GM18517 (cell line): ENCODE data around the gene FXYD1.
"Not testable (repeated sequence)": the region's sequence is repeated elsewhere in the genome, so short reads cannot be mapped to it uniquely, and the experiment has no call there.

ENCODE experiments used
- ATAC-seq: cut with Tn5 transposase; IDR thresholded peaks from one replicate; pipeline ENCODE4 v1.9.1; 2021; ENCODE audit warnings: mild to moderate bottlenecking, moderate library complexity; ENCODE audit not compliant: unreplicated experiment

Gene FXYD1

DNA sequence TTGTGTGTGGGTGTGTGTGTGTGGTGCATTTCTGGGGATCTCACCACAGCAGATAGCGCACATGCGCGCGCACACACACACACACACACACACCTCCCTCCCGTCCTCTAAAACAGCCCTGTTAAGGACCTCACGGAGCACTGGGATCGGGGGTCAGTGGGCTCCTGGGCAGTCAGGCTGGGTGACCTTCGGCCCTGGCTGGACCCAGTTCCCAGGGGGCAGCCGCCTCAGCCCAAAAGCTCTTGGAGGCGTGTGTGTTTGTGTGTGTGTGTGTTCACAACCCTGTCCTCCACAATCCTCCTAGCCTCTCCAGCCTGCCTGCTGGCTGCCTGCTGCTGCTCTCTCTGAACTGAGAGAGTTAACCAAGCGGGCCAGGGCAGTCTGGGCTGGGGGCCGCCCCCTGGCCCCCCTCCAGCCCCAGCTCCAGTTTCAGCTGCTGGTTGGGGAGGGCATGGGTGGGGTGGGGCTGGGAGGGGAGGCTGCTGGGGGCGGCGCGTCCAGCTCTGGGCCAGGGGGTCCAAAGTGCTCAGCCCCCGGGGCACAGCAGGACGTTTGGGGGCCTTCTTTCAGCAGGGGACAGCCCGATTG, at the start of gene FXYD1:
Gene FXYD1, plus strand, starts transcription at position 520 of the 588 bp plus-strand sequence. CDS start 1,256 bp downstream, outside the sequence.
- no peak for ATAC-seq

- ATAC-seq = no peak
These were observed 49.1 kb upstream of the FXYD1 start for GRCh38 chr19:35089554-35089953.

DNA sequence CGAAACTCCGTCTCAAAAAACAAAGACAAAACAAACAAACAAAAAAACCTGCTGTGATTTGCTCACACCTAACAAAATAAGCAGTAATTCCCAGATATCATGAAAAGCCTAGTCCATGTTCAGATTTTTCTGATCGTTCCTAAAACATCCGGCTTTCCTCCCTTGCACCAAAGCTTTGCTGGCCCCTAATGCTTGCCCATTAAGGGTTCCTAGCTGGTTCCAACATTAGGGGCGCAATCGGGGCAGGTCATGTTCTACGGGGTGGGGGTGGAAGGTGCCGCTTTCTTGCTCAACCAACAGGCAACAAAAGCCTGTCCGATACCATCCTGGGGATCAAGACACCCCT, 48.5 kb upstream of the FXYD1 start:
- no peak for ATAC-seq

GRCh38 chr19:35090506-35091214, 48.0 kb upstream of the FXYD1 start:
- no peak for ATAC-seq

GRCh38 chr19:35093430-35093829, 45.2 kb upstream of the FXYD1 start:
- ATAC-seq = no peak

GRCh38 chr19:35093941-35094647, 44.5 kb upstream of the FXYD1 start:
- no peak for ATAC-seq

DNA sequence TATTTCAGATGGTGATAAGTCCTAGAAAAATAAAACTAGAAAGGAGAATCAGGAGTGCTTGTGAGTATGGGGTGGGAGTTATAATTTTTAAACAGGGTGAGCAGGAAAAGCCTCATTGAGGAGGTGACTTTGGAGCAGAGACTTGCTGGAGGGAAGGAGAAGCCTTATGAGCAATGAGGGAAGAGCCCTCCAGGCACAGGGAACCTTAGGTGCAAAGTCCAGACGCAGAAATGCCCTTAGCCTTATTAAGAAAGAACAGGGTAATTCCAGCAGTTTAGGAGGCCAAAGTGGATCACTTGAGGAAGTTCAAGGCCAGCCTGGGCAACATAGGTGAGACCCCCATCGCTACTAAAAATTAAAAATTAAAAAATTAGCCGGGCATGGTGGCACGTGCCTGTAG, 44.0 kb upstream of the FXYD1 start:
- ATAC-seq = no peak

DNA sequence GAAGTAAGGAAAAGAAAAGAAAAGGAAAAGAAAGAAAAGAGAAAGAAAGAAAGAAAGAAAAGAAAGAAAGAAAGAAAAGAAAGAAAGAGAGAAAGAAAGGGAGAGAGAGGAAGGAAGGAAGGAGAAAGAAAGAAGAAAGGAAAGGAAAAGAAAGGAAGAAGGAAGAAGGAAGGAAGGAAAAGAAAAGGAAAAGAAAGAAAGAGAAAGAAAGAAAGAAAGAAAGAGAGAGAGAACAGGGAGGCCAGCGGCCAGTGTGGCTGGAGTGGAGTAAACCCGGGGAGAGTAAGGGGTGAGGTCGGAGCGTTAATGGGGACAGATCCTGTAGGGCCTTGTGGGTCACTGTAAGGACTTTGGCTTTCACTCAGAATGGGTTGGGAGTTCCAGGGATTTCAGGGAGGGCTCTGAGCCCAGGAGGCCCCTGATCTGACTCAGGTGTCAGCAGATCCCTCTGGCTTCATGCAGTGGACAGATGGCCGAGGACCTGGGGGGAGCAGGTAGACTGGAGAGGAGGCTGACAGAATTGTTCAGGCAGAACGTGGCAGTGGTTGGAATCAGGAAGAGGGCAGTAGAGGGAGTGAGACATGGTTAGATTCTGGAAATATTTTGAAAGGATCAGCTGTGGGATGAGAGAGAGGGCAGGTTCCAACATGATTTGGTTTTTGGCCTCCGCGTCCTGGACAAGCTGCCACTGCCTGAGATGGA, 42.8 kb upstream of the FXYD1 start:
- ATAC-seq = no peak

DNA sequence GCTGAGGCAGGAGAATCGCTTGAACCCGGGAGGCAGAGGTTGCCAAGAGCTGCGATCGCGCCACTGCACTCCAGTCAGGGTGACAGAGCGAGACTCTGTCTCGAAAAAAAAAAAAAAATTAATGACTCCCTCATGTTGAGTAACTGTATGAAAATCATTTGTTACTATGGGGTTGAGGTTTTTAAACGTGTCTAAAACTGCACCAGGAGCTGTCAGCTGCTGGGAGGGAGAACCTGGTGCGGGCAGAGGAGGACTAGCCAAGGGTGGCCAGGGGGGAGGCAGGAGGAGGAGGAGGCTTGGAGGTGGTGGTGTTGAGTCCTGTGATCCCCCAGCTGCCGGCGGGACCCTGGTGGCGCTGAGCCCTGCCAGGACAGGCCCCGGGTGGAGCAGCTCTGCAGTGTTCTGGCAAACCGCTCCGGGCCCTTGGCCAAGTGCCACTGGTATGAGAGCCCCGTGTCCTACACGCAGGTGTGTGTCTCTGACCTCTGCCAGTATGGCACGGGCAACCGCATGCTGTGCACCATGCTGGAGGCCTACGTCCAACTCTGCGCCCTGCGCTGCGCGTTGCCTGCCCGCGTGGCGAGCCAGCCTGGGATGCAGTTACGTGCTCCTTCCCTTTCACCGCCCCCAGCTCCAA, 40.1 kb upstream of the FXYD1 start:
- no peak for ATAC-seq

DNA sequence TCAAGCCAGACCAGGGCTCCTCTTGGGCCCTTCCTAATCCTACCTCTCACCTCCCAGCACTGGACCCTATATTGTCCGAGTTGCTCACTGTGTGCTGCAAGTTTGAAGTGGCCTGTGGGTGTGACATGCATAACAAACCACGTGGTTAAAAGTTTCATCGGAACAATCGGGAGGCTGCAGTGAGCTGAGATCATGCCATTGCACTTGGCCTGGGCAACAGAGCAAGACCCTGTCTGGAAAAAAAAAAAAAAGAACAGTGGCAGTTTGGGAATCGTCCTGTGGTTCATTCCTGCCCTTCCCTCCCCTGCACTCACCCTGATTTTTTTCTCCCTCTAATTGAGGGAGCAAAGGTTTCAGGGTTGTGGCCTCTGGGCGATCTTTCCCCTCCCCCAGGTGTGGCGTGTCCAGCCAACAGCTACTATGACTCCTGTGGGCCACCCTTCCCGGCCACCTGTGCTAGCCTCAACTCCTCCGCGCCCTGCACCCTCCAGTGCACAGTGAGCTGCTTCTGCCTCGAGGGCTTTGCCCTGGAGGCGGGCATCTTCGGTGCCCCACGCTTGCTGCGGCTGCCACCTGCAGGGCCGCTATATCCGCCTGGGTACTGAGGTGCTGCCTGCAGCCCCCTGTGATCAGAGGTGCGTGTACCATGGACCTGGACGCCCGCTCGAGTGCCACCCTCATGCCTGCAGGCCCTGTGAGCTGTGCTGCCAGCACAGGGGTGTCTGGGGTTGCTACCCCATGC, 39.3 kb upstream of the FXYD1 start:
- ATAC-seq = no peak

- ATAC-seq = no peak
These were observed 38.7 kb upstream of the FXYD1 start for GRCh38 chr19:35099897-35100275.

GRCh38 chr19:35100588-35101533, 37.8 kb upstream of the FXYD1 start:
- no peak for ATAC-seq

- not testable (repeated sequence) for ATAC-seq
These were observed 36.7 kb upstream of the FXYD1 start for GRCh38 chr19:35101949-35102348.

DNA sequence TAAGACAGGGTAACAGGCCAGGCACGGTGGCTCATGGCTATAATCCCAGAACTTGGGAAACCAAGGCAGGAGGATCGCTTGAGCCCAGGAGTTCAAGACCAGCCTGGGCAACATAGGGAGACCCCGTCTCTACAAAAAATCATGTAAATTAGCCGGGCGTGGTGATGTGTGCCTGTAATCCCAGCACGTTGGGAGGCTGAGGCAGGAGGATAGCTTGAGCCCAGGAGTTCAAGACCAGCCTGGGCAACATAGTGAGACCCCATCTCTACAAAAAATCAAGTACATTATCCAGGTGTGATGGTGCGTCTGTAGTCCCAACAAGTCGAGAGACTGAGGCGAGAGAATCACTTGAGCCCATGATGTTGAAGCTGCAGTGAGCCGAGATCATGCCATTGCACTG, 35.0 kb upstream of the FXYD1 start:
- not testable (repeated sequence) for ATAC-seq

DNA sequence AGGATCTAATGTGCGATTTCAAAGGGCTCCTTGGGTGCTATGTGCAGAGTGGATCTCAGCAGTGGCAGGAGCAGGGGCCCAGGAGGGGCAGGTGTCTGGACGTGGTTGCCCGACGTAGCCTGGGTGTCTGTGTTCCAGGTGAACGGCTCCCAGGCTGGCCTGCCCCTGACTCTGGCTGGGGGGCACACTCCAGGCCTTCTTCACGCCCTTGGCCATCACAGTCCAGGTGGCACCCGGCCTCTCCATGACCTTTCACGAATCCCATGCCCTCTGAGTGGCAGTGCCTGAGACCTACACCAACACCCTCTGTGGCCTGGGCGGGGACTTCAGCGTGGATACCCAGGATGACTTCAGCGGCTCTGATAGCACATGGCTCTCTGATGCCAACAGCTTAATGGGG, 34.3 kb upstream of the FXYD1 start:
- ATAC-seq = no peak

DNA sequence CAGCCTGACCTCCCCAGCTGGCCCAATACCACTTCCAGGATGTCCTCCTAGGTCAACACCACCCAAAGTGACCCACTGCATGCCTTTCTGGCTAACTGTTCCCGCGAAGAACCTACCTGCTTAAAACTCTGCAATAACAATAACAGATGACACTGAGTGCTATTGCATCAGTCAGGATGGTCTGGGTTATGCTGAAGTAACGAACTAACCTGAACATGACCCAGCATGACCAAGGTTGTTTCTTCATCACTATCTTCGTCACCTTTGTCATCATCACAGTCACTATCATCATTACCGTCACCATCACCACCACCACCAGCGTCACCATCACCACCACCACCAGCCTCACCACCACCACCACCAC, 33.6 kb upstream of the FXYD1 start:
- ATAC-seq = no peak

- ATAC-seq = no peak
These were observed 33.0 kb upstream of the FXYD1 start for GRCh38 chr19:35105411-35106290.

- ATAC-seq = no peak
These were observed 32.4 kb upstream of the FXYD1 start for GRCh38 chr19:35106291-35106583.
